Testis (tissue), 3 donors: Measurements from ENCODE around the gene DACH1. TPM values are rescaled to one million over a fixed set of nuclear protein-coding genes. Genes with fewer than 3 reads are reported as not detected.

Source experiments
- DNase-seq: peaks from one replicate; pipeline ENCODE4 v3.0.0-alpha.2; 2019
- H3K27ac ChIP-seq, 2 donors: fragments of 200-600 bp; sonication (generic); one replicate each; pipeline ENCODE4 v1.5.1; 2019
- H3K27me3 ChIP-seq: fragments of 200-600 bp; sonication (generic); one replicate; pipeline ENCODE4 v1.5.1; 2019
- H3K36me3 ChIP-seq: fragments of 200-600 bp; sonication (generic); one replicate; pipeline ENCODE4 v1.5.1; 2017; ENCODE audit warnings: low read depth; ENCODE audit errors: missing control alignments
- H3K4me1 ChIP-seq: fragments of 200-600 bp; sonication (generic); one replicate; pipeline ENCODE4 v1.5.1; 2019
- H3K4me3 ChIP-seq, 2 donors: fragments of 200-600 bp; sonication (generic); one replicate each; pipeline ENCODE4 v1.5.1; 2017 to 2019
- H3K9me3 ChIP-seq: fragments of 200-600 bp; sonication (generic); one replicate; pipeline ENCODE4 v1.5.1; 2017
- POLR2A ChIP-seq: fragments of 450-650 bp; IDR thresholded peaks from one replicate; pipeline ENCODE4 v1.6.1; 2017; ENCODE audit warnings: antibody characterized with exemption, mild to moderate bottlenecking, moderate library complexity
- WGBS, 2 donors: methylation state at CpG; one replicate each; pipeline ENCODE4 v1.1.5; 2018; 5-methylcytosine and 5-hydroxymethylcytosine counted together
- intact Hi-C: fragments of 100-400 bp; cut with DNase I; formaldehyde crosslinking; loops from one replicate; pipeline ENCODE4 v1.15.1; 2023; ENCODE audit warnings: low total_unique reads
- polyA plus RNA-seq: library from polyadenylated mRNA; stranded (reverse); fragments of 350-450 nt; fragmentation: Illumina TruSeq; extraction: RNeasy Lipid Tissue Mini Kit (QIAGEN cat#74804); gene quantifications from one replicate; pipeline ENCODE4 v1.2.3, GENCODE V29; 2014; ENCODE audit warnings: low read depth, low replicate concordance; ENCODE audit not compliant: insufficient read depth
- total RNA-seq, 2 donors: library from RNA; depleted of rRNA; stranded (reverse); fragments of >200 nt; gene quantifications; one replicate each; pipeline ENCODE4 v1.2.3, GENCODE V29; 2016
- TF ChIP-seq, protein P1 (sequence below), 3 experiments: fragments of 450-650 bp in 2 of 3; fragments of 200-600 bp in 1 of 3; sonication (generic) in 1 of 3; IDR thresholded peaks; one replicate each; pipeline ENCODE4 v1.5.1; 2016 to 2019; ENCODE audit warnings: antibody characterized with exemption in 3 of 3, mild to moderate bottlenecking in 2 of 3, moderate library complexity in 1 of 3

The DACH1 gene
- total and polyA plus RNA-seq, 3 donors from 2014 or later, result 4.7 to 11.1 (median 5.4) TPM

DNA sequence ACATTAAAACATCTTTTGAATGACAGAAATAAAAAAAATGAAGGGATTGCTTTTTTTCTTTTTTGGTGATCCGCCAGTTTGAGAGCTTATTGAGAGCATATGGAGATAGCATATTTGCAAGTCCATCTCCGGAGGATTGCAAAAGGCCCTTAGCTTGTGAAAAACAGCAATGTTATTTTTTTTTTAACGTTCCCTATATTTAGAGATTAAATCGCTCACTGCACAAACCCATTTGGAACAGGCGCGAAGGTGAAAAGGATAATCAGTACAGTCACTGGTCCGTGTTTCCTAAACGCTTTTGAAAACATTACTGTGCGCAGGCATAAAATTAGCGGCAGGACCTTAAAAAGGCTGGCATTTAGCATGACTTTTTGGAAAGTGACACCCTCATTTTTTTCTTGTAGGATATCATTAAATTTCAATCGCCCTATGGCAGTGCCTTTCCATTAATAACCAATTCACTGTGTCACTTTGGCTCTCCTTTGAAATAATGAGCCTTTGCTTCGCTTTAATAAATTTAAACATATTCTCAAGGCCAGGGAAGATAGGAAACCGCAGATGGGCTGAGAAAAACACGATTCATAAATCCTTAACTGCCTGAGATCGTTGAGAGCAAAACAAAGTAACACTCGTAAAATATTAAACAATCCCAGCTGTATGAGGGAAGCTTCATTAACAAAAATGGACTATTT is 342.2 kb downstream of the DACH1 start:
- Histone ChIP-seq H3K4me3 (no peak overlapping the region), H3K9me3 (no peaks in the 10 kb centered on the region), H3K27ac (no peak overlapping the region), H3K27me3 (no peaks in the 10 kb centered on the region), H3K4me1 (no peaks in the 10 kb centered on the region), H3K36me3 (no peaks in the 10 kb centered on the region)
- TF ChIP-seq, protein P1, sequence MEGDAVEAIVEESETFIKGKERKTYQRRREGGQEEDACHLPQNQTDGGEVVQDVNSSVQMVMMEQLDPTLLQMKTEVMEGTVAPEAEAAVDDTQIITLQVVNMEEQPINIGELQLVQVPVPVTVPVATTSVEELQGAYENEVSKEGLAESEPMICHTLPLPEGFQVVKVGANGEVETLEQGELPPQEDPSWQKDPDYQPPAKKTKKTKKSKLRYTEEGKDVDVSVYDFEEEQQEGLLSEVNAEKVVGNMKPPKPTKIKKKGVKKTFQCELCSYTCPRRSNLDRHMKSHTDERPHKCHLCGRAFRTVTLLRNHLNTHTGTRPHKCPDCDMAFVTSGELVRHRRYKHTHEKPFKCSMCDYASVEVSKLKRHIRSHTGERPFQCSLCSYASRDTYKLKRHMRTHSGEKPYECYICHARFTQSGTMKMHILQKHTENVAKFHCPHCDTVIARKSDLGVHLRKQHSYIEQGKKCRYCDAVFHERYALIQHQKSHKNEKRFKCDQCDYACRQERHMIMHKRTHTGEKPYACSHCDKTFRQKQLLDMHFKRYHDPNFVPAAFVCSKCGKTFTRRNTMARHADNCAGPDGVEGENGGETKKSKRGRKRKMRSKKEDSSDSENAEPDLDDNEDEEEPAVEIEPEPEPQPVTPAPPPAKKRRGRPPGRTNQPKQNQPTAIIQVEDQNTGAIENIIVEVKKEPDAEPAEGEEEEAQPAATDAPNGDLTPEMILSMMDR (IDR thresholded peaks at IDR 0.05), result no peak
- no peak for TF ChIP-seq POLR2A
- no peak for DNase-seq
- intact Hi-C loops, result no loop called here
- WGBS, 2 donors, result 34 to 53% methylated on average over 16 of the region's 16 CpGs

DNA sequence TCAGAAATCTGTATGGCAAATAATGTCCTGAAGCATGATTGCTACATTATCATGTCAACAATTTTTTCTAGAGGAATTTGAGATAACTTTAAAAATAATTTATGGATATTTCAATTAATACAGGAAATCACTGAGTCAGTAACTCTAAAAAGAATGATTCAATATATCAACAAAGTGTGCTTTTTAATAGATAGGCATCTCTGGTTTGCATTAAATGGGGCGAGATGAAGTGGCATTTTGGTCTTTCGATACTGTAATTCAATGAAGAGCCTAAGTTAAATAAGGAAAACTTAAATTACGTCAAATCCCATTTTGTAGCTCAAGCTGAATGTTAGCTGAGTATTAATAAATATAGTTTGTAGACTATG is 342.8 kb downstream of the DACH1 start:
- H3K27ac ChIP-seq, result no peak overlapping the region
- DNase-seq, result no peak
- H3K4me3 ChIP-seq, result no peak overlapping the region
- no peaks in the 10 kb centered on the region for H3K9me3 ChIP-seq
- intact Hi-C loops, result no loop called here
- H3K27me3 ChIP-seq, result no peaks in the 10 kb centered on the region
- no peaks in the 10 kb centered on the region for H3K36me3 ChIP-seq
- TF ChIP-seq, protein P1 (IDR thresholded peaks at IDR 0.05), result no peak
- no peak for TF ChIP-seq POLR2A
- 81 to 83% methylated on average over 3 of the region's 3 CpGs for WGBS, 2 donors
- no peaks in the 10 kb centered on the region for H3K4me1 ChIP-seq

DNA sequence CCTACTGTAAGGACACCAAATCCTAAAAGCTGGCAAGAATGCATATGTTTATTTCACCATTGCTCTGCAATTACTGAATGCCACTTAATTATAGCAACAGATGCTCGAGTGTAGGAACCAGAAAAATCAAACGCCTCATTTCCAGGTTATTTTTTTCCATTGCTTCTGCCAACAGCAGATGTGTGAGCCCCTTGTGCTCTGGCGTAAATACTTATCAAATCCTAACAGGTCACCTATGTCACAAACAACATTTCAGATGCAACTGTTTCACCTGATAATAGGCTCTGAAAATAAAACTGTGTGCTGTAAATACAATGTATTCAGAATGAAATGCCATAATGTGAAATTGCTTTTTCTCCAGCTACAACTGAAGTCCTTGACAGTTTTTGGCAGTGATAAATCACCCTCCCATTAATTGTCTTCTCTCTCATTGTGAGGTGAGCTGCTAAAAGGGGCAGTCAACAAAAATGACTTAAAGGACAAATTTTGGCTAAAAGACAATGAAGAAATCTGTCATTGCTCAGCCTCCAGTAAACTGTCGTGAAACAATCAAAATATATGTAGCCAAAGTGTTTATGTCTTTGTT is 344.0 kb downstream of the DACH1 start:
- 57 to 66% methylated on average over 4 of the region's 4 CpGs for WGBS, 2 donors
- intact Hi-C loops, result no loop called here
- no peaks in the 10 kb centered on the region for H3K9me3 ChIP-seq
- DNase-seq, result no peak
- no peaks in the 10 kb centered on the region for H3K27me3 ChIP-seq
- no peaks in the 10 kb centered on the region for H3K36me3 ChIP-seq
- no peak overlapping the region for H3K27ac ChIP-seq
- TF ChIP-seq, protein P1 (IDR thresholded peaks at IDR 0.05), result no peak
- TF ChIP-seq POLR2A, result no peak
- no peaks in the 10 kb centered on the region for H3K4me1 ChIP-seq
- no peak overlapping the region for H3K4me3 ChIP-seq

DNA sequence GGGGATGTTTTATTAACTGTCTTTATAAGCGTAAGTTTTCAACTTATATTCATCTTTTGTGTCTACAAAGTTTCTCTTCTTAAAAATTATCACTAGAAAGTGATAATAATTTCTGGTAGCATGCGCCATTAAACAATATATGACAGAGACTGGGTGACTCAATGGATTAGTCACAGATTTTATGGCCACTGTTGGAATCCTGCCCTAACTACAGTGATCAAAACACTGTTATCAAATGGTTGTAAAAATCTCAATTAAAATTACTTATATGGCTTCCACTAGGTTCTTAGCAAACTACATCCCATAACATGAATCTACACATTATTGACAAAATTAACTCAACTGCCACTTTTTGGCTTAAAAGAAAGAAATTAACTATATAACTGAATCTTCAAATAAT is 350.0 kb downstream of the DACH1 start:
- Histone ChIP-seq H3K27me3 (no peaks in the 10 kb centered on the region), H3K27ac (no peak overlapping the region), H3K4me3 (no peak overlapping the region), H3K36me3 (no peaks in the 10 kb centered on the region), H3K9me3 (no peaks in the 10 kb centered on the region), H3K4me1 (no peaks in the 10 kb centered on the region)
- TF ChIP-seq POLR2A, result no peak
- TF ChIP-seq, protein P1 (IDR thresholded peaks at IDR 0.05), result no peak
- intact Hi-C loops, result no loop called here
- WGBS, 2 donors, result 80 to 84% methylated on average over 2 of the region's 2 CpGs
- no peak for DNase-seq

DNA sequence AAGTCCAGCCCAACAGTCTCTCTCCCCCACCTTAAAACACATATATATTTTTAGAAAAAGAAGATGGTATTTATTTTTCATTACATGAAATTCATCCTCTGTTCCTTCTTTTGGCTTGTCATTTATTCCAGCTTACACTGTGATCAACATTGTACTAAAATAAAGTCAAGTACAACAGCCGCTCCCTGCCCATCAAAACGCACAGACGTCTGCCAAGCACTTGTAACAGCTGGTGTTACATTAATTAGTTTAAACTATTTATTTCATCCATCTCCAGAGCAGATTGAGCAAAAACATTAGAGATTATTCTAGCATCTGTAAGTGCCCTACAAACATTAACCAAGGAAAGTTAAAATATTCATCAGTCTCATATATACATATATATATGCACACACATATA is 350.5 kb downstream of the DACH1 start:
- intact Hi-C loops, result no loop called here
- no peaks in the 10 kb centered on the region for H3K4me1 ChIP-seq
- H3K9me3 ChIP-seq, result no peaks in the 10 kb centered on the region
- 82 to 86% methylated on average over 3 of the region's 3 CpGs for WGBS, 2 donors
- H3K27me3 ChIP-seq, result no peaks in the 10 kb centered on the region
- H3K36me3 ChIP-seq, result no peaks in the 10 kb centered on the region
- TF ChIP-seq, protein P1 (IDR thresholded peaks at IDR 0.05), result no peak
- TF ChIP-seq POLR2A, result no peak
- no peak overlapping the region for H3K4me3 ChIP-seq
- no peak overlapping the region for H3K27ac ChIP-seq
- DNase-seq, result no peak
